Myocyte (in vitro differentiated cells): ENCODE data around the gene PEAK3. TPM values are rescaled to one million over a fixed set of nuclear protein-coding genes. Genes with fewer than 3 reads are reported as not detected.

Source experiments
- DNase-seq: peaks from one replicate; pipeline ENCODE4 v3.0.0-alpha.2; 2012; ENCODE audit warnings: low read depth
- total RNA-seq: library from RNA; depleted of rRNA; stranded (reverse); fragments of >200 nt; gene quantifications from 2 replicates; pipeline ENCODE4 v1.2.3, GENCODE V29; 2014

PEAK3 gene
- total RNA-seq, 1 donor from 2014 or later, result 0.16 TPM

GRCh38 chr19:2315818-2316353 is 33.9 kb upstream of the PEAK3 start:
- peak; percentile 71 for DNase-seq

GRCh38 chr19:2315121-2315817 is 33.3 kb upstream of the PEAK3 start:
- no peak for DNase-seq

GRCh38 chr19:2312820-2313501 is 31.0 kb upstream of the PEAK3 start:
- DNase-seq, result no peak

- no peak for DNase-seq
Measured at GRCh38 chr19:2311093-2311492, 29.1 kb upstream of the PEAK3 start.

GRCh38 chr19:2309734-2310362 is 27.9 kb upstream of the PEAK3 start:
- DNase-seq, result peak; percentile 92

- no peak for DNase-seq
Measured at GRCh38 chr19:2308114-2308556, 26.2 kb upstream of the PEAK3 start, which contains the start of gene LINGO3. Gene LINGO3, minus strand, starts transcription at chr19:2308154. Its CDS starts 16,378 bp downstream, at chr19:2291776.

GRCh38 chr19:2307518-2308012 is 25.6 kb upstream of the PEAK3 start:
- DNase-seq, result no peak

- no peak for DNase-seq
Measured at GRCh38 chr19:2306971-2307370, 25.0 kb upstream of the PEAK3 start.

GRCh38 chr19:2306281-2306806 is 24.4 kb upstream of the PEAK3 start:
- no peak for DNase-seq

- no peak for DNase-seq
Measured at GRCh38 chr19:2305452-2306280, 23.7 kb upstream of the PEAK3 start.

GRCh38 chr19:2303211-2303798 is 21.3 kb upstream of the PEAK3 start:
- DNase-seq, result no peak

GRCh38 chr19:2302319-2303210 is 20.6 kb upstream of the PEAK3 start:
- DNase-seq, result no peak

- no peak for DNase-seq
Measured at GRCh38 chr19:2300533-2300932, 18.6 kb upstream of the PEAK3 start.

- no peak for DNase-seq
Measured at GRCh38 chr19:2296141-2296540, 14.2 kb upstream of the PEAK3 start.

GRCh38 chr19:2294687-2295335 is 12.8 kb upstream of the PEAK3 start:
- no peak for DNase-seq

- no peak for DNase-seq
Measured at GRCh38 chr19:2291185-2291751, 9.3 kb upstream of the PEAK3 start.

GRCh38 chr19:2290441-2291184 is 8.6 kb upstream of the PEAK3 start:
- DNase-seq, result no peak
